HG03159 (cell line): ENCODE measurements around the gene CCDC188.

Experiments used
- ATAC-seq: cut with Tn5 transposase; IDR thresholded peaks from one replicate; pipeline ENCODE4 v1.9.1; 2021; ENCODE audit warnings: mild to moderate bottlenecking, moderate library complexity; ENCODE audit not compliant: unreplicated experiment

Gene CCDC188

DNA sequence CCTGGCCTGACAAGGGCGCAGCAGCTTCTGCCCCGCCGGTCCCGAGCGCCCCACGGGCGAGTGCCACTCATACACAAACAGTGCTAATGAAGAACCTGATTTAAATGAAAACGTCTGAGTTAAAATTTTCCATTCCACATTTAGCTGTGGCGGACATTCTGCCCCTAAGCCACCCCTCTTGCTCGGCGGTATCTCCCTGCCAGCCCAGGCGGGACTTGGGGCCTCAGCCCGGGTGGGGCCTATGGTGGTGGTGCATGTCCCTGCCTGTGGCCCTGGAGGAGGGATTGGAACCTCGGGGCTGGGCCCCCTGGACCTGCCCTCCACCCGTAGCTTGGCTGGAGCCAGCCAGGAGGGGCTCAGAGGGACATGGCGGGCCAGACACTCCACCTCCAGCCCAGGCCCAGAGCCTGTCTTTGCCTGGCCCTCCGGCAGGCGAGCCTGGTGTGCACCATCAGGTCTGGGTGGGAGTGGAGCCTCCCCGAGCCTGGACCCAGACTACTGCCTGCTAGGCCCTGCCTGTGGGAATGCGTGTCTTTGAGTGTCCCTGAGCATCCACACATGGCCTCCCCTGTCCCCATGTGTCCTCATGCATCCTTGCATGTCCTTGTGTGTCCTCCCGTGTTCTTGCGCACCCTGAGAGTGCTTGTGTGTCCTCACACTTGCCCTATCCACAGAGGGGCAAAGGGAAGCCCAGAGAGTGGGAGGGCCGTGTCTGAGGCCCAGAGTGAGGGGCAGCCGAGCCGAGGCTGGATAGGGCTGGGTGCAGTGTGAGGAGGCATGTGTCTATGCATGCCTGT, 14.9 kb downstream of the CCDC188 start:
- no peak for ATAC-seq

DNA sequence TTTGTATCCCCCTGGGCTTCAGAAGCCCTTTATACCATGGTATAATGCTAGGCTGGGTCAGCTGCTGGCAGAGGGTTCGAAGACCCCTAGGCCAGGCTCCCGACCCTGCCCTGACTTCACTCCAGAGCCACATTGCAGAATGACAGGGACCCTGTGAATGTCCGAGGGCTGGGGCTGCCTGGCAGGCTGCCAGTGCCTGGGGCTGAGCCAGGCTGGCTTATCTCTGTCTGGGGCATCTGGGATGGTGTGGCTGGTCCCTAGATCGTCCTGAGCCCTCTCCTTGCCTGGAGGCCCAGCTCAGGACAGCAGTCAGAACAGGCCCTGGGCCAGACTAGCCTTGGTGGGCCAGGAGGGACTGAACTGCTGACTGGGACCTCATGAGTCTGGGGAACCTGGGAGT, 15.6 kb downstream of the CCDC188 start:
- no peak for ATAC-seq

DNA sequence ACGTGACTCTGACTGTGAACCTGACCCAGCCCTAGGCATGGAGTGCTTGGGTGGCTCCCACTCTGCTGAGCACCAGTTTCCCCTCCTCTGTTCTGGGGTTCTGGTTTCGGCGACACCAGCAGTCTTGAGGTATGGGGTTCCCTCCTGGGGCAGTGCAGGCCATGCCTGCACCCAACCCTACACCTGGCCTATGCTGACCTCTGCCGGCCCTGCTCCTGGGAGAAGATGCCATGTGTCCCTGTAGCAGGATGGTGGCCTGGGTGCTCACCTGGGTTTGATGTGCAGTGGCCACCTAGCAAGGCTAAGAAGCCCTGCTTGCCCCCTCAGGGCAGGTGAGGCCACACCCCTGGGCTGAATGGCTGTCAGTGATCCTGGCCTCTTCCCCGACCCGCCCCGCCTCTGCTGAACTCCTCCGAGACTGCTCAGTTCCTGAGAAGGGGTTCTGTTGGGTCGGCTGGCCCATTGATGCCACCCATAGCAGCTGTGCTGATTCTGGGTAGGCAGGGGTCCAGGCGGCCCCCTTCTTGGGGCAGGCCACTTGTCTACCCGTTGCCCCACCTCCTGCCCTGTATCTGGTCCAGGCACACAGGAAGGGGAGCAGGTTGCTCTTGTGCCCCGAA, 16.8 kb downstream of the CCDC188 start:
- ATAC-seq, result no peak

DNA sequence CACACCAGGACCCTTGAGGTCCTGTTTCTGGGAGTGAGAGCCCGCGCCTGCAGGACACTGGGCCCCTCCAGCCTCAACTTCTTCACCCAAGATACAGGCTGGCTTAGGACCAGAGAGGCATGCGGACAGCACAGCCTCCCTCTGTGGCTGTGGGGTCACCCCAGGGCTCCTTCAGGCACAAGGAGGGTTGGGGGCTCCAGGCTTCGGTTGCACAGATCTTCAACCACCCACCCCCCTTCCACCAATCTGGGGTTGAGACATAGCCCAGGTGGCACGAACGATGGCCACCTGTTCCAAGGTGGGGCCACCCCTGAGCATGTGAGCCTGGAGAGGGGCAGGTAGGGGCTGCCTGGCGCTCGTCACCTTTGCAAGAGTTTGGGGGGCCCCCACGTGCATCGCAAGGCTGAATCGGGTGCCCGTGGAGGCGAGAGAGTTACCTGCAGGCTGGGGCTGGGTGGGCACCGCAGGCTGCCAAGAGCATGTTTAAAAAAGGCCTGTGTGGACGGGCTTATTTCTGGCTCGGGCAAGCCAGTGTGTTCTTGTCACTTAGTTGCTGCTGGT, 18.1 kb downstream of the CCDC188 start:
- ATAC-seq, result no peak

DNA sequence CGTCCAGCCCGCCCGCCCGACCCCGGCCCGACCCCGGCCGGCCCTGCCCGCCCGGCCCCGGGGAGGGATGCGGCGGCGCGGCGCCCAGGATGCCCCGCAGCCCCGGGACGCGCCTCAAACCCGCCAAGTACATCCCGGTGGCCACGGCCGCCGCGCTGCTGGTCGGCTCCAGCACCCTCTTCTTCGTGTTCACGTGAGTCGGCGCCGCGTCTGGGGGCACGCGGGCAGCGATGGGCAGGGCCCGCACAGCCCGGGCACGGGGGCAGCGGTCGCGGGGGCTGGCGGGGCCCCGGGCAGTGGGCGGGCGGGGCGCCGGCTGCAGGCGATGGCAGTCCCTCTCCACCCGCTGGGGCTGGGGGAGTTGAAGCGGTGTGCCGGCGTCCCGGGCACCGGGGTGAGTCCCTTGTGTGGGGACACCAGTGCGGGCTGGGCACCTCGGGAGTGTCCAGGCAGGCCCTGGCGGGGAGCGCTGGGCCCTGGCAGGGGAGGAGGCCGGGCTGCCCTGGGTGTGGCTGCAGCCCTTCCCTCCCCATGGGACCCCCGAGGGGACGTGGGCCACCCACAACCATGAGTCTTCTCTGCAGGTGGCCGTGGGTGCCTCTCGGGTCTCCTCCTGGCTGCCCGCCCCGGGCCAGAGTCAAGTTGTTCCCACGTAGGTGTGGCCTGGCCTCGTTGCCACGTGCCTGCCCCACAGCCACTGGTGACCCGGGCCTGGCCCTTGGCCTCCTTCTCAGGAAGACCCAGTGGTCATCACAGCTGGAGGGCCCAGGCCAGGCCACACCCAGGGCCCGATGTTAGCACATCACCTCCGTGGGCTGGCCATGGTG, 18.8 kb downstream of the CCDC188 start:
- no peak for ATAC-seq

DNA sequence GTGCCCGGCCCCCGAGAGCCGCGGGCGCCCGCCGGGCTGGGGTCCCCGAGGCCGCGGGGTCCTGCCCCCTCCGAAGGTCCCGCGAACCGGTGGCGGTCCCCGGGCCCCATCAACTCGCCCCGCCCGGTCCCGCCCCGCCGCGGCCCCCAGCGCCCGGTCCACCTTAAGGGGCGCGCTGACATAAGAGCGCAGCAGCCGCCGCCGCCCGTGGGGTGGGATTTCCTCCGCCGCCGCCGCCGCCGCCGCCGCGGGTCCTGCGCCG, 19.3 kb downstream of the CCDC188 start, which contains the start of gene ZDHHC8:
ZDHHC8 (plus strand) TSS at position 208 of the 262 bp plus-strand sequence. CDS start 144 bp downstream, outside the sequence.
- ATAC-seq, result no peak

DNA sequence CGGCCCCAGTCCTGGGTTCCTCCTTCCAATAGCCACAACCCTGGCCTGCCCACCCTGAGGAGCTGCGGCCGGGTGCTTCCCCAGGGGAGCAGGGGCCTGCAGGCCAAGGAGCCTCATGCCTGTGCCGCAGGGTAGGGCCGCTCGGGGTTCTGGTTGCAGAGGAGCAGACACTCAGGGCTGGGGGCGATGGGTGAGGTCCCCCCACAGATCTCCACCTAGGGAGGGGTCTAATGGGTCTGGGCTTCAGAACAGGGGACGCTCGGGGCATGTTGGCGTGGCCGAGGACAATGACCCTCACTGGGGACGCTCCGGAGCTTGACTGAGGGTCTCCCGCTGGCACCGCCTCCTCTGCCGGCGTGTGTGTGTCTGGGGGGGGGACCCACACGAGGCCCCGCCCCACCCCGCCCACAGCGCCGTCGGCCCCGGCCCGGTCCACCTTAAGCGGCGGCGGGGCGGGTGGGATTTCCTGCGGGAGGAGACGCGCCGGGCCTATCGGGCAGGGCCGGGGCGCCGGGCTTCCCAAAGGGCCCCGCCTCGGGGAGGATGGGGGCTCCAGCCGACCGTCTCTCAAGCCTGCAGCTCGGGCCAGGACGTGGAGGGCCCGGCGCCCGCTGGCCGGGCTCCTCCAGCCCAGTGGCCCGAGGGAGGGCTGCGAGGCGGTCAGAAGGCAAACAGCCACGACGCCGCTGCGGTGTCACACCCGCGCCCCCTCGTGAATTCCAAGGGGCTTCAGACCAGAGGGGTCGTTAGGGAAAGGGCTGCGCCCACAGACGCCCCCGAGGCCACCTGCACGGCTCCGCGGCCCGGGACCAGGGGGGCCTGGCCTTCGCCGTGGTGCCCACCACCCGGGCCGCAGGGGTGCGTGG, 19.9 kb downstream of the CCDC188 start:
- ATAC-seq, result peak; percentile 43

DNA sequence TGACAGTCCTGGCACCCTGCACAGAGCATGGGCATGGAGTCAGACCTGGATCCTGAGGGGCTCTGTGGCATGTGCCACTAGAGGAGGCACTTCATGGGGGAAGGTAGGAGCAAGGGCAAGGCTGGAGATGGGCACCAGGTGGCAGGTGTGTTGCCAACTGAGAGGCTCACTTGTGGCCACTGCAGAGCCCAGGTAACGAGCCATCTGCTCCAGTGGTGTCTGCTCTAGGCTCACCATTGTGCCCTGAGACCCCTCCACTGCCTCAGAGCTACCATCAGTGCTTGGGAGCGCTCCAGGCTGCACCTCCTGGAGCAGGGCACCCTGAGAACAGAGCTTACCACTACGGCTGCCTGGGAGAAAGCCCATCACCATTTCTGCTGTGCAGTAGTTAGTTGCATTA, 20.5 kb downstream of the CCDC188 start:
- ATAC-seq, result no peak

DNA sequence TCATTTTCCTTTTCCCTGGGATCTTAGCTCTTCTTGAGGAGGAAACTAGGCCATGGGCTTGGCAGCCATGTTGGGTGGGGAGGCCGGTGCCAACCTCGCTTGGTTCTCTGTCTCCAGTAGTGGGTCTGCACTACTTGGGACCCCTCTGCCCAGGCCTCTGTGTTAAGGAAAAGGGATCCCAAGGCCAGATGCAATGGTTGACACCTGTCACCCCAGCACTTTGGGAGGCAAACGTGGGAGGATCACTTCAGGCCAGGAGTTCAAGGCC, 21.2 kb downstream of the CCDC188 start:
- no peak for ATAC-seq

DNA sequence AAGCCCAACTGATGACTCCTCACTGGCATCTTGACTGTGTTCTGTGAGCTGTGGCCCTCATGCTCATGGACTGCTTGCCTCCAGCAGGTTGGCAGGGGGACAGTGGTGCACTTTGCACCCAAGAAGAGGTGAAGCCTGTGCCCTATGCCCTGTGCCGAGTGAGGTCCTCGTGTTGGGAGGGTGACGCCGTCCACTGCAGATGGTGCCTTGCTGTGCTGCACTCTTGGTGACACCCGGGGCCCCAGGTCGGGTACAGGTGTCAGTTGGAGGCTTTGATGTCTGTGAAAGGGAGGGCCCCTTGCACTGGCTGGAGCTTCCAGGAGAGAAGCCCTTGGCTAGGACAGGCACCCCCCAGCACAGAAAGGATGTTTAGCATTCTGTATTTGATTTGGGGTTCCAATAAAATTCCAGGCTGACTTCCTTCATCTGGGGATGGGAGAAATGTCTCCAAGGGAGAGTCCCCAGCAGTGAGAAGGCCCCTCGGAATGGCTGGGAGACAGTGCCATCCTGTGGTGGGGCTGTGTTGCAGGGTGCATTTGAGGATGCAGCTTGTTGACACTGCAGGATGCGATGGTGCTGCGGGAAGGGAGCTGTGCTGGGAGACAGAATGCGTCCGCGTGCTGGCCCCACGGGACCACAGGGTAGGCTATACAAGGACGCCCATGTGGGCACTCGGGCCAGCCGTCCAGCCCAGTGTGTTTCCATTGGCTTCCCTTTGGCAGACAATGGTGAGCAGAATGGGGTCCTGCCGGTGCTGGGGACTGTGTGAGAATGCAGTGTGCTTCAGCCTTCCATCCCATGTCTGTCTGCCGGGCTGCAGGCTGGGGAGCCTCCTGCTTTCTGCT, 21.7 kb downstream of the CCDC188 start:
- ATAC-seq, result no peak

DNA sequence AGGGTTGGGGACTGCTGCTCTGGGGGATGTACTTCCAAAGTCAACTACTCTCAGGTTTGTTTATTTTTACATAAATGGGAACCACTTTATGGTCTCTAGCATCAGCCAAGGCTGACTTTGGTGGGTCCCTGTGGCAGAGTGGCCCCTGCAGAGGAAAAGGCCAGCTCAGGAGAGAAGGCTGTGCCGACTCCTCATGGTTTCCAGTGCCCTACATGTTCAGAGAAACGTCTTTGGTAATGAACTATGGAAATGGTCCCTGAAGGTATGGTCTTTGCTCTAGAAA, 22.3 kb downstream of the CCDC188 start:
- ATAC-seq, result no peak

DNA sequence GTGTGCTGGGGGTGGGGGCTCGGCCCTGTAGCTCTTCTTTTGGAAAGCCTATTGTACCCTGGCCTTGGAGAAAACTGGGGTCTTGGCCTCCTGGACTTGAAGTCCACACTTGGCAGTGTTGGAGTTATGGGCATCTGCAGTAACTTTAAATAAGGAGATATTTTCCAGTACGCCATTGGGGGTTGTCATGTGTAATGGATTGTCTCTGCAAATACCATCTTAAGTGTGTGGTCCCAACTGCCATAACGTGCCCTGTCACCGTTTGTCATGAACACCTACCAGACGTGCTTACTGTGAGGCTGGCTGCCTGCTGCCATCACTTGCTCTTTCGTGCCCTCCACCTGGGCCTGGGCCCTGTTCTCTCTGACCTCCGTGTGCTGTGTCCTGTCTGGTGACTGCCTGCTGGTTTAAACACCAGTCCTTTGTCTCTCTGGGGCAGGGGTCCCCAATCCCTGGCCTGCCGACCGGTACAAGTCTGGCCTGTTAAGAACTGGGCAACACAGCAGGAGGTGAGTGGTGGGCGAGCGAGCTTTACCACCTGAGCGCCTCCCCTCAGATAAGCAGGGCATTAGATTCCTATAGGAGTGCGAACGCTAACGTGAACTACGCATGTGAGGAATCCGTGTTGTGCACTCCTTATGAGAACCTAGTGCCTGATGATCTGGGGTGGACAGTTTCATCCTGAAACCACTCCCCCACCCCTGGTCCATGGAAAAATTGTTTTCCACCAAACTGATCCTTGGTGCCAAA, 22.8 kb downstream of the CCDC188 start:
- no peak for ATAC-seq

DNA sequence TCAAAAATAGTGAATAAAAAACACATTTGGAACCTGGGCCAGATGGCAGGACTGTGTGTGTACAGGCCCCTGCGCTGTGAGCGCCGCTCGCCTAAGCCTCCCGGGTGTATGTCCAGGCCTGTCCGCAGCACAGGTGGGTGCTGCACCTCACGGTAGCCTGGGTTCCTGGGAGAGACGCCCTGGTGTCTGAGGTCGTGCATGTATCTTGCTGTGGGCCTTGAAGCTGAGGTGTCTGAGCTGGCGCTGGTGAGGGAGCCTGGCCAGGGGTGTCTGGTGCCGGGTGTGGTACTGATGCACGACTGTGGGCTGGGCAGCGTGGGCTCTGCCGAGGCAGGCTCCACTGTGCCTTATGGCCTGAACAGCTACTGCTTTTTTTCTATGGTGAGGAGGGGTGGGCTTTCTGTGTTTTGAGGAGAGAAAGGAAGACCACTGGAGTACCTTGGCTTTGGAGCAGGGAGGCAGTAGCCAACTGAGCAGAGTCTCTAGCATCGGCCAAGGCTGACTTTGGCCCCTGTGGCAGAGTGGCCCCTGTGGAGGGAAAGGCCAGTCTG, 23.5 kb downstream of the CCDC188 start:
- ATAC-seq, result no peak

DNA sequence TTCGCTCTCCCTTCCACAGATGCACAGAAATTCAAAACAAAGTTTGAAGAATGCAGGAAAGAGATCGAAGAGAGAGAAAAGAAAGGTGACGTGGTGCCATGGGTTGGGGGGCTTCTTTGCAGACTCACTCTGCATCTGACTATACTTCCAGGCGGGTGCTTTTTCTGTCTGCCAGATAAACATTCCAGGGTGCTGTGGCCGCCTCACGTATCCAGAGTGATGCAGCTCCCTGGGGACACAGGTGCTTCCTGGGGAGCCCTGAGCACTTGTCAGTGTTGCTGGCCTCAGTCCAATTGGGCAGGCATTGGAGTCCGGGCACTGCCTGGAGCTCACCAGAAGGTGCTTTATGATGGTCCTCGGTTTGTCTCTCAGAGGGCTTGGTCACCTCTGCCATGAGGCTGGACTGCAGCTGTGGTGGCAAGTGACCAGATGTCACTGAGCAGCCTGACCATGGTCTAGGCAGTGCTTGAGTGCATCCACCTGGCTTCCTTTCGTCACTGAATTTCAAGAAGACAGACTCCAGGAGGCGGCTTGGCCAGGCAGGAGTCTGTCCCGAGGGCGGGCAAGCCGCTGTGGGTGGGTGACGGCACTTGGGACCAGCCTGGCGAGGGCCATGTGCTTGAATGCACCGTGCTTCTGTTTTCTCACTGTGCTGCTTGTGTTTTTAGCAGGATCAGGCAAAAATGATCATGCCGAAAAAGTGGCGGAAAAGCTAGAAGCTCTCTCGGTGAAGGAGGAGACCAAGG, 24.4 kb downstream of the CCDC188 start:
- no peak for ATAC-seq

DNA sequence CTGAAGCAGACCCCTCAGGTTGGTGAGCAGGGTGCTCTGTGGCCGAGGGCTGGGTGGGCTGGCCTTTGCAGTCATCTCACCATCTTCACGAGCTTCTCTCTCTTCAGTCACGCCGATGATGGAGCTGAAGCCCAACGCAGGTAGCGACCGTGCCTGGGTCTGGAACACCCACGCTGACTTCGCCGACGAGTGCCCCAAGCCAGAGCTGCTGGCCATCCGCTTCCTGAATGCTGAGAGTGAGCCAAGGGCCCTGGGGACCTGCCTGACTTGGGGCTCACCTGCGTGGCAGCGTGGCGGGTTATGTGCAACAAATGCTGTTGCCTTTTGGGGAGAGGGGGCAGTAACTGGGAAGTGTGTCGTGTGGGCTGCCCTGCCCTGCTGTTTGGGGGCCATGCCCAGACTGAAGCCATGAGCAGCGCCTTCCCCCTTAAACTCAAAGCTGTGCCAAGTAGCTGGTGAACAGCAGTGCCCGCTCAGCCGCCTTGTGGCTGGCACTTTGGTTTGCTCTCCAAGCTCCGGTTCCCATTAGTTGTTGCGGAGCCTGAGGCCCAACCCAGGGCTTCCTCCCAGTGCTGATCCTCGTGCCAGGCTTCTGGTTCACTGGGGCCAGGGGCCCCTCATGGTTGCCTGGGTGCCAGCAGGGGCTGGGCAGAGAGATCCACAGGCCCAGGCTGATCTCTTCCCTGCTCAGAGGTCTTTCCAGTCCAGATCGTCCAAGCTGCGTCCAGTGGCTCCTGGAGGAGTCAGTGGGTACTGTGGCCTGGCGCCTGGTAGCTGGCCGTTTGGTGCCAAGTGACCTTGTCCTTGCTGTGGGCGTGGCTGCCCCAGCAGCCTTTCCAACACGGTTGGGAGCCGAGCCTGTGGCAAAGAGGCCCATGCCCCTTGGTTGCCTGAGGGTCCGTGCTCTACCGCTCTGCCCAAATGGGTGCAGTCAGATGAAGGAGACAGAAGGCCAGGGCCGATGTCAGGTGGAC, 25.4 kb downstream of the CCDC188 start:
- no peak for ATAC-seq

DNA sequence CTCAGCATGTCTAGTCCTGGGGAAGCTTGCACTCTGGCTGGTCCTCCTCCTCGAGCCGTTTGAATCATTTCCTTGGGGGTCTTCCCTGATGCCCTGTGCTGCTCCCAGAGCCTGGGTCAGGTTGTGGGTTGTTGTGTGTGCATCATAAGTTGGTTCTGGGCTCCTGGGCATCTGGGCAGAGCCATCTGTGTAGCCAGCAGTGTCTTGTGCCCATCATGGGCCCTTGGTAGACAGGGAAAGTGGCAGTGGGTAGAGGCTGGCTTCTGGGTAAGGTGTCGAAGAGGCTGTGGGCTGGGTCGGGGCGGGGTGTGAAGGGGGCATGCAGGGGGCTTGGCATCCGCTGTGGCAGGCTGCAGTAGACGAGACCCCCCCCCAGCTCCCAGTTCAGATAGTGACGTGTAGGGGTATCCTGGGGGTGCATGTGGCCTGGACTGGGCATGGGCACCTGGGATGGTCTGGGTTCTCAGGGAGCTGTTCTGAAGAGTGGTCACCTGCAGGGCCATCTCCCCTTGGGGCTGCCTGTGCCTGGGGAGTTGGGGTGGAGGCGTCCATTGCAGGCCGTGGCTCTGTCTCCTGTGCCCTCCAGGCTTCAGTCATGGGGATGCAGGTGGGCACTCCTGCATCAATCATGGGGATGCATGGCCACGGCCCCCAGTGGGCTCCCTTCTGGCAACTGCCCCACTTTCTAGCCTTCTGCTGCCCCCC, 26.6 kb downstream of the CCDC188 start:
- ATAC-seq, result no peak
